ELR (cell line): Measurements from ENCODE around the gene GOLGA6L22.
"Not testable (repeated sequence)": the region's sequence is repeated elsewhere in the genome, so short reads cannot be mapped to it uniquely, and the experiment has no call there.

Experiments used
- DNase-seq: peaks from one replicate; pipeline ENCODE4 v3.0.0-alpha.2; 2015; ENCODE audit warnings: low read depth

Gene GOLGA6L22

GRCh38 chr15:22458603-22459002, at the start of gene GOLGA6L22:
Gene GOLGA6L22, plus strand, starts transcription at chr15:22458903. Its CDS starts 91 bp downstream, at chr15:22458994.
- DNase-seq: not testable (repeated sequence)

GRCh38 chr15:22417288-22417687, 41.4 kb upstream of the GOLGA6L22 start:
- DNase-seq: not testable (repeated sequence)

GRCh38 chr15:22417795-22418194, 40.9 kb upstream of the GOLGA6L22 start:
- not testable (repeated sequence) for DNase-seq

- not testable (repeated sequence) for DNase-seq
Measured at GRCh38 chr15:22418212-22418611, 40.5 kb upstream of the GOLGA6L22 start.

GRCh38 chr15:22418666-22419065, 40.0 kb upstream of the GOLGA6L22 start:
- DNase-seq: not testable (repeated sequence)

GRCh38 chr15:22420340-22420739, 38.4 kb upstream of the GOLGA6L22 start:
- DNase-seq: not testable (repeated sequence)

- DNase-seq: not testable (repeated sequence)
Measured at GRCh38 chr15:22429426-22429825, 29.3 kb upstream of the GOLGA6L22 start.

GRCh38 chr15:22431687-22432086, 27.0 kb upstream of the GOLGA6L22 start:
- not testable (repeated sequence) for DNase-seq

- DNase-seq: not testable (repeated sequence)
Measured at GRCh38 chr15:22494490-22495113, 35.9 kb downstream of the GOLGA6L22 start.

GRCh38 chr15:22497200-22497599, 38.5 kb downstream of the GOLGA6L22 start:
- not testable (repeated sequence) for DNase-seq

GRCh38 chr15:22498220-22498925, 39.7 kb downstream of the GOLGA6L22 start:
- not testable (repeated sequence) for DNase-seq

- DNase-seq: not testable (repeated sequence)
Measured at GRCh38 chr15:22502272-22502671, 43.6 kb downstream of the GOLGA6L22 start.

GRCh38 chr15:22506959-22507358, 48.3 kb downstream of the GOLGA6L22 start:
- not testable (repeated sequence) for DNase-seq

- not testable (repeated sequence) for DNase-seq
Measured at GRCh38 chr15:22516140-22516539, 57.4 kb downstream of the GOLGA6L22 start.
